NCI-H187 (cell line): ENCODE measurements around the gene BNC1.

Experiments
- DNase-seq, 2 experiments: peaks; one replicate each; lab custom pipeline; 2025; lab: John Stamatoyannopoulos, UW

The BNC1 gene, protein sequence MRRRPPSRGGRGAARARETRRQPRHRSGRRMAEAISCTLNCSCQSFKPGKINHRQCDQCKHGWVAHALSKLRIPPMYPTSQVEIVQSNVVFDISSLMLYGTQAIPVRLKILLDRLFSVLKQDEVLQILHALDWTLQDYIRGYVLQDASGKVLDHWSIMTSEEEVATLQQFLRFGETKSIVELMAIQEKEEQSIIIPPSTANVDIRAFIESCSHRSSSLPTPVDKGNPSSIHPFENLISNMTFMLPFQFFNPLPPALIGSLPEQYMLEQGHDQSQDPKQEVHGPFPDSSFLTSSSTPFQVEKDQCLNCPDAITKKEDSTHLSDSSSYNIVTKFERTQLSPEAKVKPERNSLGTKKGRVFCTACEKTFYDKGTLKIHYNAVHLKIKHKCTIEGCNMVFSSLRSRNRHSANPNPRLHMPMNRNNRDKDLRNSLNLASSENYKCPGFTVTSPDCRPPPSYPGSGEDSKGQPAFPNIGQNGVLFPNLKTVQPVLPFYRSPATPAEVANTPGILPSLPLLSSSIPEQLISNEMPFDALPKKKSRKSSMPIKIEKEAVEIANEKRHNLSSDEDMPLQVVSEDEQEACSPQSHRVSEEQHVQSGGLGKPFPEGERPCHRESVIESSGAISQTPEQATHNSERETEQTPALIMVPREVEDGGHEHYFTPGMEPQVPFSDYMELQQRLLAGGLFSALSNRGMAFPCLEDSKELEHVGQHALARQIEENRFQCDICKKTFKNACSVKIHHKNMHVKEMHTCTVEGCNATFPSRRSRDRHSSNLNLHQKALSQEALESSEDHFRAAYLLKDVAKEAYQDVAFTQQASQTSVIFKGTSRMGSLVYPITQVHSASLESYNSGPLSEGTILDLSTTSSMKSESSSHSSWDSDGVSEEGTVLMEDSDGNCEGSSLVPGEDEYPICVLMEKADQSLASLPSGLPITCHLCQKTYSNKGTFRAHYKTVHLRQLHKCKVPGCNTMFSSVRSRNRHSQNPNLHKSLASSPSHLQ

DNA sequence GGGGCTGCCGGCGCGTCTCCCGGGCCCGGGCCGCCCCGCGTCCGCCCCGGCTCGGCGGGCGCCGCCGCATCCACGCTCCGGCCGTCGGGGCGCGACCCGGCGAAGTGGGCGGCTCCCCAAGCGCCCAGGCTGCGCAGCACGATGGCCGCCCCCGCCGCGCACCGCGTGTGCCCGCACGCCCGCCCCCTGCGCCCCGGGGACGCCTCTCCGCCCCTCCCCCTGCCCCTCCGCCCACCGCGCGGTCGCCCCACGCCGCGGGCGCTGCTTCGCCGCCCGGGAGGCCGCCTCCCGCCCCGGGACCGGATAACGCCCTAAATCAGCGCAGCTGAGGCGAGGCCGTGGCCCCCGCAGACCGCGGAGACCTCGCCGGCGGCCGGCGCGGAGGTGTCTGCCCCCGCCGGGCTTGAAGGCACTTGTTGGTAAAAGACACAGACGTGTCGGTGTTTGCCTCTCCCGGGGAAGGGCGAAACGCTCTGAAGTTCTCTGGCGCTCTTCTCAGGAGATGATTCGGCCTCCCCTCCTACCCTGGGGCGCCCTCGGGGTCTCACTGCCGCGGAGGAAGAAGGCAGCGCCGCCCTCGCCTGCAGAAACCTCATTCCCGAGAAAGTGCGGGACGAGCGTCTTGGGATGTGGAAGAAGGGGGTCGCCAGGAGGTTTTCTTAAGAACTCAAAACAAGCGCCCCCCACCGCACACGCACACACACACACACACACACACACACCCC lies at the start of gene BNC1:
BNC1 (minus strand) TSS at position 106 of the 725 bp plus-strand sequence; CDS start at position 70, 36 bp downstream.
- DNase-seq = no peak

DNA sequence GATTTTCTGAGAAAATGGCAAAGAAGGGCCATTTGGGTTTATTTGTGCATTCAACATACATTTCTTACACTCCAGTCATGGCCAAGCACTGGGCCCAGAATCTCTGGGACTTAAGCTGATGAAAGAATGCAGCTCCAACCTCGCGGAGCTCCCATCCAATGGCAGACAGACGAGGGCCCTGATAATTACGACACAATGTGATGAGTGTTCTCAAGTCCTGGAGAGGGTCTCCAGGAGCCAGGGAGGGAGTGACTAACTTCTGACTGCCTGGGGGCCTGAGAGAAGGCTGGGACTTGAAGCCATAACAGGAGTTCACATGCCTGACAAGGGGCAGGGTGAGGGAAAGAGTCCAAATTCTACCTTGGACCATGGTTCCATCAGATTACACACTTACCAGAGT lies 42.6 kb upstream of the BNC1 start:
- no peak for DNase-seq

DNA sequence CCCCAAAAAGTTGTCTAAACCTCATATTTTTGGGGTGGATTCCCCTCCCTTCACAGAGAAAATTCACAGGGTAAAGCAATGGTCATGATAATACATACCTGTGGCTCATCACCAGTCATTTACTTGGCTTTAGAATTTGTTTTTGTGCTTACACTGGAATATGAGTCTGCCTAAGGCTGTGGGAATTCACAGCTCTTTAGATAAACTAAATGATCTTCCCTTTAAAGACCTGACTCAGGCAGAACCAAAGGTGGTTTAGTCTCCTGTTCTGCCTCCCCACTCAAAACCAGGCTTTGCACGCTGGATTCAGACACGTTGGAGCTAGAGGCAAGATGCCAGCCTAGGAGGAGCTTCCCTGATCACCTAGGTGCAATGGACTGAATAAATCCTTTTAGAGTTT lies 40.3 kb upstream of the BNC1 start:
- DNase-seq = no peak

DNA sequence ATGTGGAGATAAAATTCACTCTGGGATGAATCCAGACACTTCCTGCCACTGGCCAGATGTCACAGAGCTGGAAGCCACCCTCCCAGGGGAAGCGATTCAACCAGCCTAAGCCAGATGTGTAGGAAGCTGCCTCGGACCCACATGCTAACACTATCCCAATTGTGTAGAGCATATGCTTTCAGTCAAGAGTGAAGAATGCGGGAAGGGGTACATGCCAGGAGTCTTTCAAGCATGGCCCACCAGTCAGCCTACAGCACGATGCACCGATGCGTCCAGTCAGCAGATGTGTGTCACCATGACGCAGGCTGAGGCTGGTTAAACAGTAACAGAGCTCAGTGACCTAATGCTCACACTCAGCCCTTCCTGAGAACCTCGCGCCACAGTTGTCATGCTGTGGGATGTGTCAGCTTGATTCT lies 38.8 kb upstream of the BNC1 start:
- no peak for DNase-seq

DNA sequence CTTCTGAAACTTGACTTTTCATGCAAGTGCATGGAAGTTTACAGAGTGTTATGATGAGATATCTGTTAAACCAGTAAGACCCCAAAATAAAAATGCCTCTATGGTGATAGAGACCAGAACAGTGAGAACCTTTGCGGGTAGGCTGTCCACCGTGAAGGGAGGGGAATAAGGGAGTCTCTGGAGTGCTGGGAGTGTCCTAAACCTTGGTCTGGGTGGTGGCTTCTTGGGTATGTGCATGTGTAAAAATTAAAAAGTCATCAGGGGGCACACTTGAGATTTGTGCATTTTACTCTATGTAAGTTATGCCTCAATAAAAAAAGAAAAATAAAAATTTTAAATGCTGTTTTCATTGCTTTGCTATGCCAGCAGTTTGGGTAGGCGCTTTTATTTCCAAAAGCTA lies 38.2 kb upstream of the BNC1 start:
- no peak for DNase-seq

DNA sequence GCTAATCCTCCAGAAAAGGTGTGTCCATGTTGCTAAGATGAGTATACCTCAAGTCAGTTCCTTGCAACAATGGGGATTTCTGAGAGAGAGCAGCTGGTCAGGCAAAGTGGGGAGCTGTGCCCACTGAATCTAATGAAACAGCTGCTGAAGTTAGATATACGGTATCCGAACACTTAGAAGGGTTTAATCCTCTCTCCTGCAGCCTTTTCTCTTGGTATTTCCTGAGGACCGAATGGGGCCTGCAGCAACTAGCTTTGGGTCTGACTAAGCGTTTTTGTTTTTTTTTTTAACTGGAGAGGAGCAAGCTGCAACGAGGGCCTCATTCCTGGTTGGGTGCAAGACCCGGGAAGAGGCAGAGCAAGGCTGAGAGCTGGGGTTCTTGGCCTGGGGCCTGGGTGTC lies 37.6 kb upstream of the BNC1 start:
- DNase-seq = no peak

DNA sequence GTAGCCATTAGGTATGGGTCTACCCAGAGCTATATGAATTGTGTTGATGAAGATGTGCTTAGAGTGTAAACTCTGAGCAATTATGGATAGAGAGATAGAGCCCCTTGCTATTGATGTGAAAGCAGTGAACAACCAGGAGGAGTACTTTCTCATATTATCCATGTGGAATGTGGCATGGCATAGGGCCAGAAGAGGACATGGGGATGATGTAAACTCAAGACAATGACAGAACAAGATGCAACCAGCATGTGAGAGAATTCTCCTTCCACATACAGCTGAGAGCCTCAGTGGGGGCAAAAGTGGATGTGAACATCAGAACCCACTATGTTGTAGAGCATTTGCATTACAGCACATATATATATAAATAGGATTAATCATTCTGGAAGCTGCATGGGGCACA lies 36.4 kb upstream of the BNC1 start:
- no peak for DNase-seq

DNA sequence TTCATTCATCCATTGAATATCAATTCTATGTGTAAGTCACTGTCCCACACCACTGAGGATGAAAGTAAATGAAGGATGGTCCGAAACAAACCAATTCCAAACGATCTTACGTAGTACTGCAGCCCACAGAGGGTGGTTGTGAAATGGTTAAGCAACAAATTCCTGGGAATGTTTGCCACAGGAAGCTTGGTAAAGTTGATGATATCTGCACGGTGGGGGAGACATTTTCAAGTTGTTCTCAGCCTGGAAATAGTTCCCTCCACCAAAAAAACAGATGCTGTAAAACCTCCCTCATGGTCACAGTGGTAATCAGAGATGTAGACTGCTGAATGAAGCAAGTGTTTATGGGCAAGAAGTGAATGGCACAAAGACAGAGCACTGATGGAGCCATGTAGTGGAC lies 35.9 kb upstream of the BNC1 start:
- DNase-seq = no peak

DNA sequence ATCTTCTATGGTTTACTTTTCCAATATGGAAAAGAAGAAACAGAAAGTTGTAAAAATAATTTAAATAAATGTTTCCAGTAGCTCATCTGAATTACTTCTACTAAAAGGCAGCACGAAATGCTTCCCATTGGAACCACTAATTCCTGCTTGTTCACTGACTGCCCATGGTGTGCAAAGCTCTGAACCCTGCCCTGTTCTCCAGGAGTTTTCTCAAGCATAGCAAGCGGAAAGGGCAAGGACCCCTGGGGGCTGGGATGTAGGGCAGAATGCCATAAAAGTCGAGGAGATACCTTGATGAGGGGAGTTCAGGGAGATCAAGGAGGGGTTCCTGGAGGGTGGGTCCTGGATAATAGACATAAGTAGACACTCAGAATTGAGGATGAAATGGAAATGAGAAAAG lies 35.3 kb upstream of the BNC1 start:
- DNase-seq = no peak

DNA sequence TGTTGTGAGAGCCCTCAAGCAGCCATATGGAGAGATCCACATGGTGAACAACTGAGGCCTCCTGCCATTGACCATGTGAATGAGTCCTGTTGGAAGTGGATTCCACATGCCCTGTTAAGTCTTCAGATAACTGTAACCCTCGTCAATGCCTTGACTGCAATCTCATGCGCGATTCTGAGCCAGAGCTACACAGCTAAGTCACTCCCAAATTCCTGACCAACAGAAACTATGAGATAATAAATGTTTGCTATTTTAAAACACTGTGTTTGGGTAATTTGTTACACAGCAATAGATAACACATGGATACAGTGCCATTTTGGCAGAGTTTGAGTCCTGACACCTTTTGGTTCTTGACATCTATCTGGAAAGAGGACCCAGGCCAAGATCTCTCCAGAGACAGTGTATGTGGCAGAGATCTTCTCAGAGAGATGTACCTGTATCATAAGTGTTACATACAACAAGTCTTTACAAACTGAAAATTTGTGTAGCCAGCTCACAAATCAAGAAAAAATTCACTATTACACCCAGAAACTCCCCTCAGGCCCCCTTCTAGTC lies 34.5 kb upstream of the BNC1 start:
- DNase-seq = no peak

DNA sequence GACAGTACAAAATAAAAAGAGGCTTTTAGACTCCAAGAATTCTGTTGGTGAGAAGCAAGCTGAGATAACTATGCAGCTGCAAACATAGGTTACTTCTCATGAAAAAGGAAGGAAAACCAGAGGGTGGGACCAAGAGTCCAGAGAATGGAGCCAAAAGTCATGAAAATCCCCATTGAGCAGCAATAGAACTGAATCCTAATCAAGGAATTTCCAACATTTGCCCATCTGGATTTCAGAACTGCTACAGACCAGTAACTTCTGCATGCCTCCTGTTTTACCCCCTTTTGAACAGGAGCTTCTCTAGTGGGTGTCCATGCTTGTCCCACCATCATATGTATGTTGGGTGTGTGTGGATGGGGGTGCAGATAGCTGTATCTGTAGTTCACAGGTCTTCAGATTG lies 33.6 kb upstream of the BNC1 start:
- no peak for DNase-seq

DNA sequence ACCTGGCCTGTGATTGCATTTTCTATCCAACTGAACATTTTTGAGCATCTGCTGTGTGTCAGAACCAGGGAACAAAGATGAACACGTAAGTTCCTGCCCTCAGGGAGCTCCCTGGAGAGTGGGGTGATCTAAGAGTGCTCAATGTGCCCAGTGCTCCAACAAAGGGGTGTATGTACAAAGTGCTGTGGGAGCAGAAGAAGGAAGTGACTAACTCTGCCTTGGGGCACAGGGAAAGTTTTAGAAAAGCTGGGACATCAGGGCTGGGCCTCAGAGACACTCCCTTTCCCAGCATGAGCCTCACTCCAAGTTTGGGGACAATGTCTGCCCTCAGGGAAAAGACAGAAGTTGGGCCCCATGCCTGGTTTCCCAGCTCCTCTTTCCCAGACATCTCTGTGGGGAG lies 27.6 kb upstream of the BNC1 start:
- no peak for DNase-seq

DNA sequence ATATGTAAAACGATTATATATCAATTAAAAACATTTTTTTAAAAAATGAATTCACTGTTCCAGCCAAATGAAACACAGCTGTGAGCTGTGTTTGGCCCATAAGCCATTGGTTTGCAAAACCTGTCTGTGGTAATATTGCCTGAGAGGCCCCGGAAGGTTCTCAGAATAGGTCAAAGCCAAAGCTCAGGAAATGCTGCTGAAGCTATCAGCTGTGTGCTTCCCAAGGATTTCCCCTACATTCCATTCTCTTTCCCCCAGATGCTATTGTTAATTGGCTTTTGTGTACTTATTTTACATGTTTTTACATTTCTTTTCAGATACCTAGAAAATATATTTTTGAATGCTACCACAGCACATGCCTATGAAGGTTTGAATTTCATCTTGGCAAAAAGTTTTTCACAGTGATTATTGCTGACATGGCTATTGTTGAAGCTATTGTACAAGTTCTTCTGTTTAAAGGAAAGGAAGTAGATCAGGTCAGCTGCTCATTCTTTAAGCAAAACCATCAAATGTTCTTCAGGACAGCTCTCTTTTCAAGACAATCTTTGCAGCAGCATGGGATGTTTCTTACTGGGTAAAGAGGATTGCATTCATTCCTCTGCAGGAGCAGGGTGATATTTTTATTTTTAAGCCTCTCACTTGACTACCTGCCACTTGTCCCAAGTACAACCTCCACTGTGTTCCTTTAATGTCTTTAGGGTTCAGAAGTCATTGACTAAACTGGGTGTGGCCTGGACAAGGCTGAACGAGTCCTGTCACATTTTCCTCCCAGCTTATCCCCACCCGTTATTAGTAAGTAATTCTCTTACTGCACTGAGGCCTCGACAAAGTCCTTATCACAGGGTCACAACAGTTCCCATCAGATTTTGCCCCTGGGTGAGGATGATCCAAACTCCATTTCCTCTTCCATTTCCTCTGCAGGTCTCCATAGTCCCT lies 26.3 kb upstream of the BNC1 start:
- no peak for DNase-seq

DNA sequence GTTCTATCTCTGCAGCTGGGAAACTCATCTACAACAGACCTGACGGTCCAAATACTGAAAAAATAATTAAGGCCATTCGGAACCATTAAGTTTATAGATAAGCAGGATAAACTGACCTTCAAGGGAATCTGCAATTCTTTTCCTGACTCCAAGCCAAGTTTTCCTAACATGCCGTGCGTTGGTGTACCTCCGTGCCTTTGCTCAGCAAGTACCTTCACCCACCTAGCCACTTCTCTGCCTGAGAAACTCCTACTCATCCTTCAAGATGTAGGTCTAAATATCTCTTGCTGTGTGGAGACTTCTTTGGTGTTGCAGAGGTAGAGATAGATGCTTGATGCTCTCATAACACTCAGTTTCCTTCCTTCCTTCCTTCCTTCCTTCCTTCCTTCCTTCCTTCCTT lies 24.2 kb upstream of the BNC1 start:
- no peak for DNase-seq

DNA sequence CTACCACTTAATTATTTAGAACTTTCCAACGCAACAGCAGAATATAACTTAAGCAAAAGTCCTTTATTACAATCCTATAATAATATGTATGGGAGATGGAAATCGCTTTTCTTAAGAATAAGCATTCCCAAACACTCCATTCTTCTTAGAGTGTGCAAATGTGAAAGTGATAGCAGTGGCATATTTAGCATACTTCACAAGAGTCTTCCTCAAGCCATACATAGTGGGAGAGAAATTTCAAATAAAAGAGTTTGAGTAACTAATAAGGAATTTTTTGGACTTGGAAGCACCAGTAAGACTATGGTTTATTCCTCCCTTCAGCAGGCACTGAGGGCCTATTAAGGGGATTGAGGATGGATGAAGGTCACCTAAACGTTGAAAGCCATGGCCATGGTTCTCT lies 22.1 kb upstream of the BNC1 start:
- DNase-seq = no peak

DNA sequence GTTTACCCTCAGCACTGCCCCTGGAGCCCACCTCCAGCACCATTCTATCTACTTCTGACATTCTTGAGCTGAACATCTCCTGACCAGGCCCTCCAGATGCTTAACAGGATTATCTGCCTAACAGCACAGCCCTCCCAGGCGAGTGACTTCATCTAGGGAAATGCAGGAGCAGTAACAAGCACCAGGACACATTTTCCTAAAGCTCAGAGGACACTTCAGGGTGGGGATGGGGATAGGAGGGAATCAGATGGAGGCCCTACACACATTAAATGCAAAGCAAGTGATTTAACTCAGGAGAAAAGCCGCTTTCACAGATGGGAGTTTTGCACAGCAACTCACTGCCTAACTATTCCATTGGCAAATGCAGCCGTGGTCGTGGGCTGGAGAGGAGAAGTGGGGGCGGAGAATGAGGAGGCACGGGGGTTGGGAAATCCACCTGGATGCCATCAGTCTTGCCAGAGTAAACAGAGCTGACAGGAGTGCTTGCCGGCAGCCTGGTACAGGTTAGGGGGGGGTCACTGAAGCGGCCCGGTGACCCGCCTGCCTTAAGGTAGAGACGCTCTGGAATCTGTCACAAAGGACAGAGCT lies 21.3 kb upstream of the BNC1 start:
- DNase-seq = no peak

DNA sequence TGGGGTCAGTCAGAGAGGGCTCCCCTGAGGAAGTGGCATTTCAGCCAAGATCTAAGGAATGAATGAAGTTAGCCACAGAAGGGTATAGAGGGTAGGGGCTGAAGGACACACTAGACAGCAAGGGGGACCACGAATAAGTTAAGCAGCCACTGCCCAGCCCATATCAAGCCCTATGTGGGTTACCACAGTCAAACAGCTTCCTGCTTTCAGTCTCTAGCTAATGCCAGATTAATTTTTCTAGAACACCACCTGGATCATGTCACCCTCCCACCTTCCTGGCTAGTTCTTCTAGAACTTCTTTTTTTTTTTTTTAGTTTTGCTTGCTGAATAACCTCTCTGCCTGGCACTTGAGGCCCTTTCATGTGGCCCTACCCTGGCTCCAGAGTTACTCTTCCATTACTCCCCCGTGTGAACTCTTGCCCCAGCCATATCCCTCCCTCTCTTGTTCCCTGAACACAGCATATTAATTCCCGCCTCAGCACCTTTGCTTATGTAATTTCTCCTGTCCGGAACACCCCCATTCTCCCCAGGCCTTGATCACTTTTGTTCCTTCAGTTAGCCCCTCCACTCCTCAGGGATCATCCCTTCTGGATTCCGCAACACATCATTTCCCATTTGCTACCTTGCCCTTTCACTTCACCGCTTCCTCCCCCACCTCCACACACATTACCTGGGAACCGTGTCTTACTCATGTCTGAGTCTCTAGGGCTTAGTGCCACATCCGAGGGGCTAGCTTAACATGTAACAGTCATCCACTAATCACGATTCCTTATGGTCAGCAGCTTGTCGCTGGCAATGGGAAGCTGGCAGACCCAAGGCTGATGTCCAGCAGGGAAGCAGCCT lies 20.6 kb upstream of the BNC1 start:
- DNase-seq = no peak

DNA sequence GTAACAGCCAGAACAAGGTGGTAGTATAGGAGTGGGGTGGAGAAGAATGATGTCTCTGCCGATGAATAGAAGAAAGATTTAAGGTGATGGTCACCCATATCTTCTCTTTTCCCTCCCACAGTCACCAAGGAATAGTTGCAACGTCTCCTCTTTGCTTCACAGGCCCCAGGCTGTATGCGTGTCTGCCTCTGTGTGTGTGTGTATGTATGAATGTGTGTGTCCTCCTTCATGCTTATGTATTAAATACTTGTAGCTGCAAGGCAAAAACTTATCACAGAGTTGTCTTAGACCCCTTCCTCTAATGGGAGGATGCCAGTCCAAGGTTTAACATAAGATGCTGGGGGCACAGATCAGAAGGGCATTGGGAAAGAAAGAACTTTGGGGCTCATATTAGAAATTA lies 19.1 kb upstream of the BNC1 start:
- no peak for DNase-seq

DNA sequence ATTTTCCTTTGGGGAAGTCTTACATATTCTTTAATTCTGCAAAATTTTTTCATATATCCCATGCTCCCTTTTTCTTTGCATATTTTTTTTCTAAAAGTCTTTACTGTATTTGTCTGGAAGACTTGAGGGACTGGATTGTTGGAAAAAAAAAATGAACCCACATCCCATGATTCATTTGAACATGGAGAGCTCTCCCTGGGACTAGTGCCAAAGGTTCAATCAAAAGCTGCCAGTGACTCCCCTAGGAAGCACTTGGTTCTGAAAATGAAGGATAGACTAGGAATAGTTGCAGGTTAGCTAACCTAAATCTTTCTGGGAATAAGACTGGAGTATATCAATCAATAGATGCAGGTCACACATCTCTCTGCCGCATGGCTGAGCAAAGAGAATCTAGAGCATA lies 16.4 kb upstream of the BNC1 start:
- no peak for DNase-seq

DNA sequence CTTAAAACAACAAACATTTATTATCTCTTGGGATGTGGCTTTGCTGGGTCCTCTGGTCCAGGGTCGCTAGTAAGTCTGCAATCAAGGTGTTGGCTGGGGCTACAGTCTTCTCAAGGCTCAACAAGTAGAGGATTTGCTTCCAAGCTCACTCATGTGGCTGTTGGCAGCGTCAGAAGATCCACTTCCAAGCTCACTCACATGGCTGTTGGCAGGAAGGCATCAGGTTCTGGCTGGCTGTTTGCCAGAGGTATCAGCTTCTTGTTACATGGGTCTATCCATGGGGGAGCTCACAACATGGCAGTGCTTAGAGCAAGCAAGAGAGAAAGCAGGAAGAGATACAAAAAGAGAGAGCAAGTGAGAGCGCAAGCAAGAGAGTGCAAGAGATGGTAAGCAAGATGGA lies 15.0 kb upstream of the BNC1 start:
- DNase-seq = no peak
